RWPE2 (cell line): ENCODE data around the gene ULBP2.
"Not testable (repeated sequence)": the region's sequence is repeated elsewhere in the genome, so short reads cannot be mapped to it uniquely, and the experiment has no call there.

Experiments
- ATAC-seq: fragments of 200-7000 bp; cut with Tn5 transposase; 3 replicates; pipeline ENCODE4 v1.9.1; 2021; ENCODE audit warnings: low read depth
- DNase-seq: peaks from one replicate; pipeline ENCODE4 v3.0.0-alpha.2; 2020; ENCODE audit warnings: low spot score
- H3K27ac ChIP-seq: fragments of 450-650 bp; 2 replicates; pipeline ENCODE4 v1.5.1; 2017; ENCODE audit warnings: mild to moderate bottlenecking; ENCODE audit not compliant: poor library complexity, severe bottlenecking
- H3K27me3 ChIP-seq: fragments of 250-450 bp; sonication (Bioruptor Pico); 2 replicates; pipeline ENCODE4 v1.5.1; 2021; ENCODE audit warnings: mild to moderate bottlenecking, moderate library complexity; ENCODE audit not compliant: insufficient read depth, poor library complexity, severe bottlenecking
- H3K36me3 ChIP-seq: fragments of 250-450 bp; sonication (Bioruptor Pico); 2 replicates; pipeline ENCODE4 v1.5.1; 2020; ENCODE audit warnings: low read depth, mild to moderate bottlenecking, moderate library complexity
- H3K4me1 ChIP-seq: fragments of 250-450 bp; sonication (Bioruptor Pico); 2 replicates; pipeline ENCODE4 v1.5.1; 2021; ENCODE audit warnings: mild to moderate bottlenecking, moderate library complexity; ENCODE audit not compliant: insufficient read depth, poor library complexity, severe bottlenecking
- H3K4me3 ChIP-seq: fragments of 250-450 bp; sonication (Bioruptor Pico); 2 replicates; pipeline ENCODE4 v1.5.1; 2021; ENCODE audit warnings: mild to moderate bottlenecking, moderate library complexity; ENCODE audit not compliant: severe bottlenecking
- H3K9me3 ChIP-seq: fragments of 250-450 bp; sonication (Bioruptor Pico); 2 replicates; pipeline ENCODE4 v1.5.1; 2021; ENCODE audit warnings: mild to moderate bottlenecking, moderate library complexity; ENCODE audit not compliant: severe bottlenecking
- CTCF ChIP-seq: fragments of 450-650 bp; IDR thresholded peaks from one replicate; pipeline ENCODE4 v1.5.1; 2017; ENCODE audit warnings: mild to moderate bottlenecking, moderate library complexity; ENCODE audit not compliant: poor library complexity, severe bottlenecking

The ULBP2 gene

GRCh38 chr6:149924933-149925252 is 16.9 kb upstream of the ULBP2 start:
- no peaks in the 10 kb centered on the region for H3K9me3 ChIP-seq
- H3K4me3 ChIP-seq, result no peak overlapping the region
- ATAC-seq, result no peak
- no peaks in the 10 kb centered on the region for H3K36me3 ChIP-seq
- H3K27ac ChIP-seq, result no peak overlapping the region
- TF ChIP-seq CTCF, result no peak
- H3K4me1 ChIP-seq, result peaks cover 6% of the 10 kb centered on the region
- no peaks in the 10 kb centered on the region for H3K27me3 ChIP-seq
- DNase-seq, result no peak

GRCh38 chr6:149925253-149925973 is 16.4 kb upstream of the ULBP2 start:
- H3K36me3 ChIP-seq, result no peaks in the 10 kb centered on the region
- H3K27ac ChIP-seq, result no peak overlapping the region
- DNase-seq (no peak), ATAC-seq (no peak)
- H3K27me3 ChIP-seq, result no peaks in the 10 kb centered on the region
- no peak overlapping the region for H3K4me3 ChIP-seq
- no peaks in the 10 kb centered on the region for H3K9me3 ChIP-seq
- H3K4me1 ChIP-seq, result peaks cover 6% of the 10 kb centered on the region
- TF ChIP-seq CTCF, result no peak

GRCh38 chr6:149925974-149926777 is 15.6 kb upstream of the ULBP2 start:
- DNase-seq (peak; percentile 88), ATAC-seq (peak; percentile 82)
- Histone ChIP-seq H3K9me3 (no peaks in the 10 kb centered on the region), H3K4me1 (peaks cover 6% of the 10 kb centered on the region), H3K4me3 (no peak overlapping the region), H3K36me3 (no peaks in the 10 kb centered on the region), H3K27me3 (no peaks in the 10 kb centered on the region), H3K27ac (no peak overlapping the region)
- peak; percentile 92 for TF ChIP-seq CTCF

- H3K9me3 ChIP-seq, ATAC-seq, H3K27ac ChIP-seq, H3K4me1 ChIP-seq, H3K36me3 ChIP-seq, DNase-seq, H3K4me3 ChIP-seq, H3K27me3 ChIP-seq: not testable (repeated sequence)
Observed at GRCh38 chr6:149927025-149927424, 14.8 kb upstream of the ULBP2 start.

- H3K27ac ChIP-seq, result no peak overlapping the region
- no peaks in the 10 kb centered on the region for H3K36me3 ChIP-seq
- H3K4me3 ChIP-seq, result no peak overlapping the region
- peaks cover 3% of the 10 kb centered on the region for H3K4me1 ChIP-seq
- H3K27me3 ChIP-seq, result no peaks in the 10 kb centered on the region
- no peak for ATAC-seq
- peak; percentile 38 for TF ChIP-seq CTCF
- DNase-seq, result no peak
- H3K9me3 ChIP-seq, result no peaks in the 10 kb centered on the region
Observed at GRCh38 chr6:149929422-149929821, 12.4 kb upstream of the ULBP2 start.
